Measurements from ENCODE around the gene GAS2L2.

DNA sequence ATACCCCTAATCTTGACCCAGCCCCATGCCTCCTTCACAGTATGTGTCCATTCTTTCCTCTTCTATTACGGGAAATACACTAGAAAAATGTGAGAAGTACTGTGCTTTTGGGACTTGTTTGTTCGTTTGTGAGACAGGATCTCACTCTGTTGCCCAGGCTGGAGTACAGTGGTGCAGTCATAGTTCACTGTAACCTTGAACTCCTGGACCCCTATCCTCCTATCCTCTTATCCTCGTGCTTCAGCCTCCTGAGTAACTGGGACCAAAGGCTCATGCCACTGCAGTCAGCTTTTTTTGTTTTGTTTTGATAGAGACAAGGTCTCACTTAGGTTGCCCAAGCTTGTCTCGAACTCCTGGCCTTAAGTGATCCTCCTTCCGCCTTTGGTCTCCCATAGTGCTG, 51.5 kb downstream of the GAS2L2 start:
- TF ChIP-seq, protein P1, sequence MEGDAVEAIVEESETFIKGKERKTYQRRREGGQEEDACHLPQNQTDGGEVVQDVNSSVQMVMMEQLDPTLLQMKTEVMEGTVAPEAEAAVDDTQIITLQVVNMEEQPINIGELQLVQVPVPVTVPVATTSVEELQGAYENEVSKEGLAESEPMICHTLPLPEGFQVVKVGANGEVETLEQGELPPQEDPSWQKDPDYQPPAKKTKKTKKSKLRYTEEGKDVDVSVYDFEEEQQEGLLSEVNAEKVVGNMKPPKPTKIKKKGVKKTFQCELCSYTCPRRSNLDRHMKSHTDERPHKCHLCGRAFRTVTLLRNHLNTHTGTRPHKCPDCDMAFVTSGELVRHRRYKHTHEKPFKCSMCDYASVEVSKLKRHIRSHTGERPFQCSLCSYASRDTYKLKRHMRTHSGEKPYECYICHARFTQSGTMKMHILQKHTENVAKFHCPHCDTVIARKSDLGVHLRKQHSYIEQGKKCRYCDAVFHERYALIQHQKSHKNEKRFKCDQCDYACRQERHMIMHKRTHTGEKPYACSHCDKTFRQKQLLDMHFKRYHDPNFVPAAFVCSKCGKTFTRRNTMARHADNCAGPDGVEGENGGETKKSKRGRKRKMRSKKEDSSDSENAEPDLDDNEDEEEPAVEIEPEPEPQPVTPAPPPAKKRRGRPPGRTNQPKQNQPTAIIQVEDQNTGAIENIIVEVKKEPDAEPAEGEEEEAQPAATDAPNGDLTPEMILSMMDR (IDR thresholded peaks at IDR 0.05; ENCODE audit: insufficient read depth, low read depth, low read length) = no peak
- no peak for TF ChIP-seq EZH2 (IDR thresholded peaks at IDR 0.05; ENCODE audit: insufficient read depth, low read length)

Data from astrocyte (in vitro differentiated cells and primary cell).